GM18861 (cell line): Measurements from ENCODE around the gene LAMC2.

Experiments
- ATAC-seq: cut with Tn5 transposase; IDR thresholded peaks from one replicate; pipeline ENCODE4 v1.9.1; 2021; ENCODE audit not compliant: unreplicated experiment

LAMC2 gene

GRCh38 chr1:183210681-183211080, 24.6 kb downstream of the LAMC2 start:
- ATAC-seq: no peak

GRCh38 chr1:183212870-183213269, 26.8 kb downstream of the LAMC2 start:
- ATAC-seq: no peak

- ATAC-seq: no peak
Observed at GRCh38 chr1:183214021-183214970, 28.2 kb downstream of the LAMC2 start.

GRCh38 chr1:183215076-183215720, 29.1 kb downstream of the LAMC2 start:
- ATAC-seq: no peak

GRCh38 chr1:183215936-183216335, 29.9 kb downstream of the LAMC2 start:
- ATAC-seq: no peak

GRCh38 chr1:183218027-183218618, 32.1 kb downstream of the LAMC2 start:
- no peak for ATAC-seq

- no peak for ATAC-seq
Observed at GRCh38 chr1:183218971-183219615, 33.0 kb downstream of the LAMC2 start.

- ATAC-seq: no peak
Observed at GRCh38 chr1:183219616-183220009, 33.5 kb downstream of the LAMC2 start.

- ATAC-seq: no peak
Observed at GRCh38 chr1:183222909-183223308, 36.8 kb downstream of the LAMC2 start.

GRCh38 chr1:183223467-183223866, 37.4 kb downstream of the LAMC2 start:
- ATAC-seq: no peak

GRCh38 chr1:183226361-183226760, 40.3 kb downstream of the LAMC2 start:
- no peak for ATAC-seq

GRCh38 chr1:183226963-183227362, 40.9 kb downstream of the LAMC2 start:
- no peak for ATAC-seq

GRCh38 chr1:183227422-183228346, 41.6 kb downstream of the LAMC2 start:
- ATAC-seq: peak; percentile 52

GRCh38 chr1:183228347-183229220, 42.5 kb downstream of the LAMC2 start:
- no peak for ATAC-seq

GRCh38 chr1:183230413-183230812, 44.3 kb downstream of the LAMC2 start:
- ATAC-seq: no peak

GRCh38 chr1:183231545-183231944, 45.5 kb downstream of the LAMC2 start:
- no peak for ATAC-seq

- no peak for ATAC-seq
Observed at GRCh38 chr1:183233113-183233512, 47.0 kb downstream of the LAMC2 start.

GRCh38 chr1:183234660-183235476, 48.8 kb downstream of the LAMC2 start:
- no peak for ATAC-seq
